DND-41 (cell line): ENCODE results near the gene ANXA9.

Experiments
- EZH2 ChIP-seq: IDR thresholded peaks from 3 replicates; pipeline ENCODE4 v1.6.1; 2012; ENCODE audit warnings: borderline replicate concordance, low read depth, mild to moderate bottlenecking, moderate library complexity, low read length, inconsistent platforms; ENCODE audit not compliant: severe bottlenecking
- TF ChIP-seq, protein P1 (sequence below): IDR thresholded peaks from 2 replicates; pipeline ENCODE4 v1.5.1; 2012; ENCODE audit warnings: borderline replicate concordance, low read length, moderate library complexity, mild to moderate bottlenecking; ENCODE audit not compliant: poor library complexity, severe bottlenecking; ENCODE audit errors: extremely low read depth

DNA sequence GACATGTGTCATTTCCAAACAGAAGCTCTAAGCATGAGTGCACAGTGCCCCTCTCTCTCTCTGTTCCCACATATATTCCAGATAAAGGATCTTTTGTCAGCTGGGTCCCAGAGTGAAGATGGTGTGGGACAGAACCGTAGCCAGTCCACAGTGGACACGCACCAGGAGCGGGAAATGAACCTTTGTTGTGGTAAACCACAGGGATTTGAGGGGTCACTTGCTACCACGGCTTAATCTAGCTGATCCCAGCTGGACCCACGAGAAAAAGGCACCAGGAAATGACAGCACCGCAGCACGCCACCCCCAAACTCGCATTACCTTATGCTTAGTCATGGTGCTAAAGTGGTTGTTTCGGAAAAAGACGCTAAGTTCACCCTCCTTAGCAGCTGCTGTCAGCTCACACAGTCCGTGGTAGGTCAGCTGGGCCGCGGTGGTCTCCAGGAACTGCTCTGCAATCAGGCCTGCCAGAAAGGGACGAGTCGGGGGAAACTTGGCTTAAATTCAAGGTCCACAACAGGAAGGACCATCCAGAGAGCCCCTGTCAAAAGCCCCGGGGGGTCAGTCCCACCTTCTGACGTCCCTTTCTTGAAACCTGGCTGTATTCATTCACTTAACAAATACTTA, 17.1 kb downstream of the ANXA9 start:
- TF ChIP-seq, protein P1, sequence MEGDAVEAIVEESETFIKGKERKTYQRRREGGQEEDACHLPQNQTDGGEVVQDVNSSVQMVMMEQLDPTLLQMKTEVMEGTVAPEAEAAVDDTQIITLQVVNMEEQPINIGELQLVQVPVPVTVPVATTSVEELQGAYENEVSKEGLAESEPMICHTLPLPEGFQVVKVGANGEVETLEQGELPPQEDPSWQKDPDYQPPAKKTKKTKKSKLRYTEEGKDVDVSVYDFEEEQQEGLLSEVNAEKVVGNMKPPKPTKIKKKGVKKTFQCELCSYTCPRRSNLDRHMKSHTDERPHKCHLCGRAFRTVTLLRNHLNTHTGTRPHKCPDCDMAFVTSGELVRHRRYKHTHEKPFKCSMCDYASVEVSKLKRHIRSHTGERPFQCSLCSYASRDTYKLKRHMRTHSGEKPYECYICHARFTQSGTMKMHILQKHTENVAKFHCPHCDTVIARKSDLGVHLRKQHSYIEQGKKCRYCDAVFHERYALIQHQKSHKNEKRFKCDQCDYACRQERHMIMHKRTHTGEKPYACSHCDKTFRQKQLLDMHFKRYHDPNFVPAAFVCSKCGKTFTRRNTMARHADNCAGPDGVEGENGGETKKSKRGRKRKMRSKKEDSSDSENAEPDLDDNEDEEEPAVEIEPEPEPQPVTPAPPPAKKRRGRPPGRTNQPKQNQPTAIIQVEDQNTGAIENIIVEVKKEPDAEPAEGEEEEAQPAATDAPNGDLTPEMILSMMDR, result no peak
- TF ChIP-seq EZH2, result no peak
